K562 (cell line): Measurements from ENCODE around the gene ZBED2. TPM values are rescaled to one million over a fixed set of nuclear protein-coding genes. Genes with fewer than 3 reads are reported as not detected.

ENCODE experiments used
- HES1 ChIP-seq: fragments of 450-650 bp; IDR thresholded peaks from 2 replicates; pipeline ENCODE4 v1.6.1; 2016; ENCODE audit warnings: low read depth, mild to moderate bottlenecking, moderate library complexity
- PREB ChIP-seq: sonication (generic); formaldehyde crosslinking; IDR thresholded peaks from 2 replicates; pipeline ENCODE4 v1.8.1; 2023; ENCODE audit warnings: mild to moderate bottlenecking, missing genetic modification reagents
- polyA plus RNA-seq, 8 experiments: library from polyadenylated mRNA; depleted of rRNA in 4 of 8; stranded (reverse) in 5 of 8; unstranded in 3 of 8; fragments of >200 nt; fragmentation: Nextera tagmentation in 2 of 8; fragmentation: Illumina TruSeq in 1 of 8; extraction: Ambion mirVana in 2 of 8; extraction: Trizol in 1 of 8; gene quantifications; 2 replicates each; pipeline versions ENCODE4 v1.2.1 to v1.2.3, GENCODE V29; 2011 to 2014; ENCODE audit warnings: inconsistent platforms in 1 of 8, missing spikeins in 1 of 8
- total RNA-seq, 7 experiments: library from RNA; depleted of rRNA in 6 of 7; stranded (reverse); fragments of >200 nt in 6 of 7; fragmentation: Illumina TruSeq in 2 of 7; extraction: Trizol in 2 of 7; gene quantifications; 2 replicates each; pipeline versions ENCODE4 v1.2.1 to v1.2.3, GENCODE V29; 2011 to 2021; ENCODE audit warnings: low replicate concordance in 1 of 7
- TF ChIP-seq, protein P1 (sequence below): IDR thresholded peaks from 2 replicates; pipeline ENCODE4 v1.6.1; 2014; ENCODE audit warnings: antibody characterized with exemption
- TF ChIP-seq, protein P2 (sequence below), 2 experiments: fragments of 450-650 bp in 1 of 2; IDR thresholded peaks; 2 replicates each; pipeline ENCODE4 v1.6.1; 2011 to 2017; ENCODE audit warnings: low read depth in 2 of 2, antibody characterized with exemption in 1 of 2, borderline replicate concordance in 1 of 2, low read length in 1 of 2, mild to moderate bottlenecking in 1 of 2, mixed read lengths in 1 of 2; ENCODE audit not compliant: control insufficient read depth in 1 of 2
- TF ChIP-seq, protein P3 (sequence below), 2 experiments: fragments of 450-650 bp in 1 of 2; sonication (generic) in 1 of 2; formaldehyde crosslinking in 1 of 2; IDR thresholded peaks in 1 of 2; conservative IDR thresholded peaks in 1 of 2; 2 replicates each; pipeline versions ENCODE4 v1.6.1 to v1.8.1; 2016 to 2023; ENCODE audit warnings: mild to moderate bottlenecking in 2 of 2, moderate library complexity in 2 of 2, inconsistent platforms in 1 of 2, missing genetic modification reagents in 1 of 2
- TF ChIP-seq, protein P4 (sequence below): fragments of 450-650 bp; conservative IDR thresholded peaks from 2 replicates; pipeline ENCODE4 v1.6.1; 2016; ENCODE audit warnings: missing genetic modification characterization, low read depth, mild to moderate bottlenecking, missing compliant biosample characterization, moderate library complexity

The ZBED2 gene
- total and polyA plus RNA-seq, 9 of the 15 experiments (the other 6 are each of a cell fraction or from before 2014, with no cell fraction given) = 0.11 TPM; not detected in 8

DNA sequence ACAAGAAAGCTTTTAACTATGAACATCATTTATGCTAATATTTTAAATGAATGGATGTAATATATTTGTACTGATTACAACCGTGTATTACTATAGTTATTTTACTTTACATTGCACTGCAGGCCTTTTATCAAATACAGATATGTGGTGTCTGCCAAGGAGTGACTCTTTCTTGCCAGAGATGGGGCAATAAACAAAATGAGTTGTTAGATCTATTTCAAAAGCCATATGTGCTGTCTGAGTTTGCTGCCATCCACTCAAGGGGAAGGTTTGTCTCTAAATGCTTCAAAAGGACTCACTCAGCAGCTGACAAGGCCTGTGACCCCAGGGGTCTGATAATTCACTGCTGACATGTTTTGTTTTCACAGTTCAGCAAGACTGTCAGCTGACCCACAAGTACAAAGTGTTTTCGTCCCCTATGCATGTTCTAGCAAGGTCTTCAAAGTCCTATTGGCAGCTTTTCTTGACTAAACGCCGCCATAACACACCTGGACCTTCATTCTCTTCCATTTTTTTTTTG, 41.3 kb upstream of the ZBED2 start (continued):
- TF ChIP-seq PREB (CRISPR knock-in tag) = no peak
- TF ChIP-seq, protein P1, sequence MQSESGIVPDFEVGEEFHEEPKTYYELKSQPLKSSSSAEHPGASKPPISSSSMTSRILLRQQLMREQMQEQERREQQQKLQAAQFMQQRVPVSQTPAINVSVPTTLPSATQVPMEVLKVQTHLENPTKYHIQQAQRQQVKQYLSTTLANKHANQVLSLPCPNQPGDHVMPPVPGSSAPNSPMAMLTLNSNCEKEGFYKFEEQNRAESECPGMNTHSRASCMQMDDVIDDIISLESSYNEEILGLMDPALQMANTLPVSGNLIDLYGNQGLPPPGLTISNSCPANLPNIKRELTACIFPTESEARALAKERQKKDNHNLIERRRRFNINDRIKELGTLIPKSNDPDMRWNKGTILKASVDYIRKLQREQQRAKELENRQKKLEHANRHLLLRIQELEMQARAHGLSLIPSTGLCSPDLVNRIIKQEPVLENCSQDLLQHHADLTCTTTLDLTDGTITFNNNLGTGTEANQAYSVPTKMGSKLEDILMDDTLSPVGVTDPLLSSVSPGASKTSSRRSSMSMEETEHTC = no peak
- TF ChIP-seq, protein P2, sequence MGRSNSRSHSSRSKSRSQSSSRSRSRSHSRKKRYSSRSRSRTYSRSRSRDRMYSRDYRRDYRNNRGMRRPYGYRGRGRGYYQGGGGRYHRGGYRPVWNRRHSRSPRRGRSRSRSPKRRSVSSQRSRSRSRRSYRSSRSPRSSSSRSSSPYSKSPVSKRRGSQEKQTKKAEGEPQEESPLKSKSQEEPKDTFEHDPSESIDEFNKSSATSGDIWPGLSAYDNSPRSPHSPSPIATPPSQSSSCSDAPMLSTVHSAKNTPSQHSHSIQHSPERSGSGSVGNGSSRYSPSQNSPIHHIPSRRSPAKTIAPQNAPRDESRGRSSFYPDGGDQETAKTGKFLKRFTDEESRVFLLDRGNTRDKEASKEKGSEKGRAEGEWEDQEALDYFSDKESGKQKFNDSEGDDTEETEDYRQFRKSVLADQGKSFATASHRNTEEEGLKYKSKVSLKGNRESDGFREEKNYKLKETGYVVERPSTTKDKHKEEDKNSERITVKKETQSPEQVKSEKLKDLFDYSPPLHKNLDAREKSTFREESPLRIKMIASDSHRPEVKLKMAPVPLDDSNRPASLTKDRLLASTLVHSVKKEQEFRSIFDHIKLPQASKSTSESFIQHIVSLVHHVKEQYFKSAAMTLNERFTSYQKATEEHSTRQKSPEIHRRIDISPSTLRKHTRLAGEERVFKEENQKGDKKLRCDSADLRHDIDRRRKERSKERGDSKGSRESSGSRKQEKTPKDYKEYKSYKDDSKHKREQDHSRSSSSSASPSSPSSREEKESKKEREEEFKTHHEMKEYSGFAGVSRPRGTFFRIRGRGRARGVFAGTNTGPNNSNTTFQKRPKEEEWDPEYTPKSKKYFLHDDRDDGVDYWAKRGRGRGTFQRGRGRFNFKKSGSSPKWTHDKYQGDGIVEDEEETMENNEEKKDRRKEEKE (IDR thresholded peaks at IDR 0.05; ENCODE audit: borderline replicate concordance in 1 of 2, control insufficient read depth in 1 of 2, low read depth in 2 of 2, low read length in 1 of 2) = no peak
- TF ChIP-seq, protein P3, sequence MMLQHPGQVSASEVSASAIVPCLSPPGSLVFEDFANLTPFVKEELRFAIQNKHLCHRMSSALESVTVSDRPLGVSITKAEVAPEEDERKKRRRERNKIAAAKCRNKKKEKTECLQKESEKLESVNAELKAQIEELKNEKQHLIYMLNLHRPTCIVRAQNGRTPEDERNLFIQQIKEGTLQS (IDR thresholded peaks at IDR 0.05) = no peak
- TF ChIP-seq, protein P3 (CRISPR knock-in tag; conservative IDR thresholded peaks at IDR 0.05) = no peak
- no peak for TF ChIP-seq HES1
- TF ChIP-seq, protein P4, sequence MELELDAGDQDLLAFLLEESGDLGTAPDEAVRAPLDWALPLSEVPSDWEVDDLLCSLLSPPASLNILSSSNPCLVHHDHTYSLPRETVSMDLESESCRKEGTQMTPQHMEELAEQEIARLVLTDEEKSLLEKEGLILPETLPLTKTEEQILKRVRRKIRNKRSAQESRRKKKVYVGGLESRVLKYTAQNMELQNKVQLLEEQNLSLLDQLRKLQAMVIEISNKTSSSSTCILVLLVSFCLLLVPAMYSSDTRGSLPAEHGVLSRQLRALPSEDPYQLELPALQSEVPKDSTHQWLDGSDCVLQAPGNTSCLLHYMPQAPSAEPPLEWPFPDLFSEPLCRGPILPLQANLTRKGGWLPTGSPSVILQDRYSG = no peak
